Fibroblast of peridontal ligament (primary cell): ENCODE measurements around the gene FGFR2.

ENCODE experiments used
- DNase-seq: peaks from one replicate; pipeline ENCODE4 v3.0.0-alpha.2; 2010; ENCODE audit errors: extremely low read depth

FGFR2 gene

GRCh38 chr10:121494296-121494695, 103.9 kb downstream of the FGFR2 start:
- DNase-seq: no peak

- no peak for DNase-seq
These were observed 104.7 kb downstream of the FGFR2 start for GRCh38 chr10:121493521-121493920.

- no peak for DNase-seq
These were observed 107.2 kb downstream of the FGFR2 start for GRCh38 chr10:121490871-121491519.

- no peak for DNase-seq
These were observed 112.7 kb downstream of the FGFR2 start for GRCh38 chr10:121485436-121486139.

GRCh38 chr10:121484816-121485215, 113.4 kb downstream of the FGFR2 start:
- DNase-seq: no peak

- DNase-seq: no peak
These were observed 113.8 kb downstream of the FGFR2 start for GRCh38 chr10:121484401-121484800.

- DNase-seq: no peak
These were observed 117.1 kb downstream of the FGFR2 start for GRCh38 chr10:121481180-121481579.

- no peak for DNase-seq
These were observed 119.7 kb downstream of the FGFR2 start for GRCh38 chr10:121478556-121478955.

- DNase-seq: no peak
These were observed 128.2 kb downstream of the FGFR2 start for GRCh38 chr10:121469797-121470606.

GRCh38 chr10:121468726-121469125, 129.5 kb downstream of the FGFR2 start:
- DNase-seq: no peak

- DNase-seq: no peak
These were observed 131.8 kb downstream of the FGFR2 start for GRCh38 chr10:121466424-121466823.

GRCh38 chr10:121465215-121465614, 133.0 kb downstream of the FGFR2 start:
- no peak for DNase-seq

- no peak for DNase-seq
These were observed 133.7 kb downstream of the FGFR2 start for GRCh38 chr10:121464517-121464916.

GRCh38 chr10:121462955-121463354, 135.3 kb downstream of the FGFR2 start:
- DNase-seq: no peak

- DNase-seq: no peak
These were observed 136.0 kb downstream of the FGFR2 start for GRCh38 chr10:121462281-121462680.

GRCh38 chr10:121461307-121461706, 136.9 kb downstream of the FGFR2 start:
- no peak for DNase-seq

- no peak for DNase-seq
These were observed 137.5 kb downstream of the FGFR2 start for GRCh38 chr10:121460733-121461132.

- DNase-seq: no peak
These were observed 138.4 kb downstream of the FGFR2 start for GRCh38 chr10:121459622-121460453.

- DNase-seq: no peak
These were observed 139.0 kb downstream of the FGFR2 start for GRCh38 chr10:121459279-121459621.

GRCh38 chr10:121457729-121458128, 140.5 kb downstream of the FGFR2 start:
- DNase-seq: no peak

GRCh38 chr10:121455377-121455776, 142.9 kb downstream of the FGFR2 start:
- DNase-seq: no peak

GRCh38 chr10:121454781-121455180, 143.5 kb downstream of the FGFR2 start:
- no peak for DNase-seq
